ENCODE measurements around the gene CFAP70. TPM values are rescaled to one million over a fixed set of nuclear protein-coding genes. Genes with fewer than 3 reads are reported as not detected.
A peak's percentile ranks its signal among the peaks of the same experiment; 100 is the strongest.

Gene CFAP70
- total RNA-seq, 1 experiment from 2014 or later, result 0.06 TPM

GRCh38 chr10:73246322-73246645, 112.4 kb downstream of the CFAP70 start:
- Histone ChIP-seq H3K4me3 (ENCODE audit: low read depth, low read length, poor library complexity, severe bottlenecking) (peak overlapping the region; percentile 82), H3K4me1 (ENCODE audit: insufficient read depth, low read length, poor library complexity, severe bottlenecking) (peaks cover 23% of the 10 kb centered on the region), H3K27me3 (replicated peaks; ENCODE audit: insufficient read depth, low read depth, low read length, poor library complexity) (no peaks in the 10 kb centered on the region), H3K36me3 (ENCODE audit: insufficient read depth, low read length, poor library complexity, severe bottlenecking) (peaks cover 73% of the 10 kb centered on the region), H3K9me3 (ENCODE audit: low read depth, low read length, poor library complexity, severe bottlenecking) (no peaks in the 10 kb centered on the region), H3K27ac (ENCODE audit: low read depth, low read length, poor library complexity, severe bottlenecking) (peak overlapping the region; percentile 98)
- ChIA-PET CTCF (no interaction called here), POLR2A (ENCODE audit: low non-redundant PET) (interaction anchor here (0.7 kb wide), 1 partner anchor 166 kb away, joined by 3 read pairs; no protein-coding TSS in a partner anchor)
- DNase-seq (ENCODE audit: low spot score), result no peak
- TF ChIP-seq CTCF (conservative IDR thresholded peaks at IDR 0.05; ENCODE audit: low read depth, low read length), result no peak
- TF ChIP-seq EZH2 (IDR thresholded peaks at IDR 0.05; ENCODE audit: borderline replicate concordance, low read depth, low read length, poor library complexity, severe bottlenecking), result no peak
- intact Hi-C loops (cut with micrococcal nuclease; ENCODE audit: unreplicated experiment), result loop anchor here (5.0 kb wide), 1 partner anchor 166 kb away; the partner anchor contains the start of gene ANXA7
- BruUV-seq (replicated peaks), result TSS peak; percentile 27

GRCh38 chr10:73244866-73245477, 113.7 kb downstream of the CFAP70 start:
- Histone ChIP-seq H3K4me1 (ENCODE audit: insufficient read depth, low read length, poor library complexity, severe bottlenecking) (peaks cover 18% of the 10 kb centered on the region), H3K4me3 (ENCODE audit: low read depth, low read length, poor library complexity, severe bottlenecking) (peak overlapping the region; percentile 82), H3K27ac (ENCODE audit: low read depth, low read length, poor library complexity, severe bottlenecking) (peak overlapping the region; percentile 98), H3K27me3 (replicated peaks; ENCODE audit: insufficient read depth, low read depth, low read length, poor library complexity) (no peaks in the 10 kb centered on the region), H3K9me3 (ENCODE audit: low read depth, low read length, poor library complexity, severe bottlenecking) (no peaks in the 10 kb centered on the region), H3K36me3 (ENCODE audit: insufficient read depth, low read length, poor library complexity, severe bottlenecking) (peaks cover 74% of the 10 kb centered on the region)
- intact Hi-C loops (cut with micrococcal nuclease; ENCODE audit: unreplicated experiment), result loop anchor here (5.0 kb wide), 1 partner anchor 167 kb away; the partner anchor contains the start of gene ANXA7
- peak; percentile 23 for DNase-seq (ENCODE audit: low spot score)
- BruUV-seq (replicated peaks), result no TSS peak
- CTCF ChIA-PET, result no interaction called here
- POLR2A ChIA-PET (ENCODE audit: low non-redundant PET), result interaction anchor here (0.6 kb wide), 1 partner anchor 114 kb away, joined by 15 read pairs; no protein-coding TSS in a partner anchor
- no peak for TF ChIP-seq CTCF (conservative IDR thresholded peaks at IDR 0.05; ENCODE audit: low read depth, low read length)
- no peak for TF ChIP-seq EZH2 (IDR thresholded peaks at IDR 0.05; ENCODE audit: borderline replicate concordance, low read depth, low read length, poor library complexity, severe bottlenecking)

- peaks cover 86% of the 10 kb centered on the region for H3K36me3 ChIP-seq (ENCODE audit: insufficient read depth, low read length, poor library complexity, severe bottlenecking)
- CTCF ChIA-PET, result no interaction called here
- BruUV-seq (replicated peaks), result no TSS peak
Measured at GRCh38 chr10:73239908-73240307, 118.8 kb downstream of the CFAP70 start.

More at GRCh38 chr10:73239908-73240307, 118.8 kb downstream of the CFAP70 start:
- no peak overlapping the region for H3K27ac ChIP-seq (ENCODE audit: low read depth, low read length, poor library complexity, severe bottlenecking)
- no peaks in the 10 kb centered on the region for H3K9me3 ChIP-seq (ENCODE audit: low read depth, low read length, poor library complexity, severe bottlenecking)
- no peak overlapping the region for H3K4me3 ChIP-seq (ENCODE audit: low read depth, low read length, poor library complexity, severe bottlenecking)
- no peaks in the 10 kb centered on the region for H3K27me3 ChIP-seq (replicated peaks; ENCODE audit: insufficient read depth, low read depth, low read length, poor library complexity)
- no peak for DNase-seq (ENCODE audit: low spot score)
- TF ChIP-seq CTCF (conservative IDR thresholded peaks at IDR 0.05; ENCODE audit: low read depth, low read length) (no peak), EZH2 (IDR thresholded peaks at IDR 0.05; ENCODE audit: borderline replicate concordance, low read depth, low read length, poor library complexity, severe bottlenecking) (no peak)
- H3K4me1 ChIP-seq (ENCODE audit: insufficient read depth, low read length, poor library complexity, severe bottlenecking), result peaks cover 5% of the 10 kb centered on the region
- POLR2A ChIA-PET (ENCODE audit: low non-redundant PET), result interaction anchor here (0.6 kb wide), 1 partner anchor 16 kb away, joined by 4 read pairs; no protein-coding TSS in a partner anchor
- intact Hi-C loops (cut with micrococcal nuclease; ENCODE audit: unreplicated experiment), result no loop called here
